ENCODE results near the gene MPZL2. TPM values are rescaled to one million over a fixed set of nuclear protein-coding genes. Genes with fewer than 3 reads are reported as not detected.

MPZL2 gene
- total RNA-seq, 1 donor from 2014 or later: 28.6 TPM

GRCh38 chr11:118283756-118284350 lies 19.8 kb upstream of the MPZL2 start:
- no peak for DNase-seq (ENCODE audit: low read depth)

DNA sequence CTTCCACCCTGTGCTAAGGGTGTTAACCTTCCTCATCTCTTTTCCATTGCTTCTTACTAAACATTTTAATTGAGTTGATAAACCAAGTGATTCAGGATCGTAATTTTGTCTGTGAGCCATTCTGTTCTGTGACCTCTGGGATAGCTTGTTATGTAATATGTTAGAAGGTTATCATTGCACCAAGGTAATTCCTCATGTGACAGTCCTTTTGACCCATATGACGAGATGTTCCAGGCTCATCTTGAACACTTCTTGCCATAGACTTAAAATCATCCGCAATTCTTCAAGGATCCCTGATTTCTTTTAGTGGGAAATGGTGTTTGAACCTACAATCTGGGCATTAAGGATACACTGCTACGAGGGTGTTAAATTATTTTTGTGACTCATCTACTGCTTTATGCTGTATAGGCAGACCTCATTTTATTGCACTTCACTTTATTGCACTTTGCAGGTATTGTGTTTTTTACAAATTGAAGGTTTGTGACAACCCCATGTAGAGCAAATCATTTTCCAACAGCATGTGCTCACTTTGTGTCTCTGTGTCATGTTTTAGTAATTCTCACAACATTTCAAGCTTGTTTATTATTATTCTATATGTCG lies 19.0 kb upstream of the MPZL2 start:
- DNase-seq (ENCODE audit: low read depth): no peak

GRCh38 chr11:118282606-118283005 lies 18.5 kb upstream of the MPZL2 start:
- DNase-seq (ENCODE audit: low read depth): no peak

- DNase-seq (ENCODE audit: low read depth): peak; percentile 33
These were observed 17.2 kb upstream of the MPZL2 start for GRCh38 chr11:118281284-118281683.

DNA sequence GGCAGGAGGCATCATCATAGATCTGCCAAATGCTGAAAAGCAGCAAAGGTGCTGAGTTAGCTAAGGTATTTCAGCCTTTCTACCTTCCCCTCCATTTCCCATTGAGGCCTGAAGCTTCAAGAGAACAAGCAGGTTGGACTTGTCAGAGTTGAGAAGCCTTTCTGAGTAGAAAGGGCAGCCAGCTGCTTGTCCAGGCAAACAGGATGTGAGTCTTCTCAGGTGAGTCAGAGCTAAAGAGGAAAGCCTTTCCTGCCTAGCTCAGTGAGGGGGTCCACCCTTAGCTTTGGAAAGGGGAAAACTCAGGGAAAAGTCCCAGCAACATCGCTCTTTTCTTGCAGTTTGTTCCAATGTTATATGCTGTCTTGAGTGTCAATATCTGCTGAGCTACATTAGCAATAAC lies 13.2 kb upstream of the MPZL2 start:
- DNase-seq (ENCODE audit: low read depth): peak; percentile 82

DNA sequence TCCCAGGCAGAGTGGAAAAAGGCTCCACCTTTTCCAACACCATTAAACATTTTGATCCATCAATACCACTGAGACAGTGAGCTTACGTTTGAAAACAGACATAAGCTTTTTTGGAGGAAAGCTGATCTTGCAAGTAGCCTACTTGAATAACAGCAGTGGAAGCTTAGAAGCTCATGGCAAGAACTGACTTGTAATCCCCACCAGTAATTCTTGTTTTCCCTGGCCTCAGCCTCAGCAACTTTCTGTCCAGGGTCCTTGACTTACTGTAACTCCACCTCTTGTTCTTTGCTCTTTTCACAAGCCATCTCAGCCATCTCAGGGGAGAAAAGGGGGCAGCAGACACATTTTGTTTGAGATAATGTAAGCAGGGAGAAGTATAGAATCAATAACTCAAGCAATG lies 12.3 kb upstream of the MPZL2 start:
- DNase-seq (ENCODE audit: low read depth): no peak

GRCh38 chr11:118275176-118275575 lies 11.1 kb upstream of the MPZL2 start:
- DNase-seq (ENCODE audit: low read depth): peak; percentile 50

GRCh38 chr11:118274186-118274585 lies 10.1 kb upstream of the MPZL2 start:
- peak; percentile 82 for DNase-seq (ENCODE audit: low read depth)

DNA sequence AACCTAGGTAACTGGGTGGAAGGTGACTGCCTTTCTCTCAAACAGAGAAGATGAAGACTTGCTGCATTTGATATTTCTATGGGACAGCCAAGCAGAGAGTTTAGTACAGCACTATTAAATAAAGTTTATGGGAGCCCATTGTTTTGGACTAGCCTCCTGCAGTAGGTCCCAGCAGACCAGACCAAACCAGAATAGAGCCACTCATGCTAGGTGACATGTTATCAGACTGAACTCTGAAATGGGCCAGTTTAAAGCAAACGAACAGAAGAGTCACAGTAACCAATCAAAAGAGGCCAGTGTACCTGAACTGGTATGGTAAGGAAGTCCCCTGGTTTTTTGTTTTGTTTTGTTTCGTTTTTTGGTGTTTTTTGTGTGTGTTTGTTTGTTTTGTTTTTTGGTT lies 7.9 kb upstream of the MPZL2 start:
- no peak for DNase-seq (ENCODE audit: low read depth)

DNA sequence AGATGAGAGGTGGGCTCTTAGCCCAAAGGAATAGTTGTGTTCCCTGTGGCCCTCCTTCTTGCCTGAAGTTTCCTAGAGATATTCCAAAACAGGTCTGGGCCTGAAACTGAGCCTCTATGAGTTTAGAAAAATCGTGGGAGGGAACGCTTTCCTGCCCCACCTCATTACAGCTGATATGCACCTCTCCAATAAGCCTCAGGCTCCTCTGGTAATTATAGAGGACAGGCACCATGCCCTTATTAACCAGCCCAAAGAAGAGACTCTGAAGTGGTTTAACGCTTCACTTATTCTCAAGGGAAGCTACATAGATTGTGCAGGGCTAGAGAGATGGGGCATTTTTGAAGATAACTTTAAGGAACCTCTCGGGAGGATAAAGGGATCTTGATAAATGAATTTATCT lies 3.4 kb upstream of the MPZL2 start:
- DNase-seq (ENCODE audit: low read depth): no peak

- DNase-seq (ENCODE audit: low read depth): peak; percentile 65
These were observed 1.9 kb upstream of the MPZL2 start for GRCh38 chr11:118265954-118266353.

- DNase-seq (ENCODE audit: low read depth): peak; percentile 67
These were observed 720 bp upstream of the MPZL2 start for GRCh38 chr11:118264569-118265465.

DNA sequence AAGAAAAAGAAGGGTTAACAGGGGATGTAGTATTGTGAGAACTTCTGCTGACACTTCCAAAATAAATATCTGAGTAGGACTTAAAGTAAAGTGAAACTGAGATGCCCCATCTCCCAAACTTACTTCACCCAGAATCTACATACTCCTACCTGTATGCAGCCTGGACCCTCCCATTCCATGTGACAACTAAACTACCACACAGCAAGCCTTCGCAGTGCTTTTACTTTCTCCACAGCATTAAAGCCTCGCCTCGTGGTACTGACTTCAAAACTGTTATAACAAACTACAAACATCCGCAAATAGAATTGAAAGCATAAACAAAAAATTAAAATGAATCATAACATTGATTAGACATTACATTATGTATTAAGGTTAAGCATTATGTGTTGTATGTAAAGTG lies 985 bp downstream of the MPZL2 start:
- DNase-seq (ENCODE audit: low read depth): no peak

DNA sequence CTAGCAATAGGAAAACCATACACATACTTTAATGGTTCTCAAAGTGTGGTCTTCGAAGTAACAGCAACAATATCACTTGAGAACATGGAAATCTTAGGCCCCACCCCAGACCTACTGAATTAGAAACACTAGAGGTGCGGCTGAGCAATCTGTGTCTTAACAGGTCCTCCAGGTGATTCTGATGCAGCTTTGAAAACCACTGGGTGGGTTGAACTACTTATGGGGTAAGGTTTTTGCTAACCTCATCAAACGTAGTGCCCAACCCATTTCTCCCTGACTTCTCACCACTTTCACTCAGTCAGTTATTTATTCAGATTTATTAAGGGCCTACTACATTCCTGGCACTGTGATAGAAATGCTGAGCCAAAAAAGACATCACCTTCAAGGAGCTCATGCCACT lies 3.7 kb downstream of the MPZL2 start:
- DNase-seq (ENCODE audit: low read depth): no peak

DNA sequence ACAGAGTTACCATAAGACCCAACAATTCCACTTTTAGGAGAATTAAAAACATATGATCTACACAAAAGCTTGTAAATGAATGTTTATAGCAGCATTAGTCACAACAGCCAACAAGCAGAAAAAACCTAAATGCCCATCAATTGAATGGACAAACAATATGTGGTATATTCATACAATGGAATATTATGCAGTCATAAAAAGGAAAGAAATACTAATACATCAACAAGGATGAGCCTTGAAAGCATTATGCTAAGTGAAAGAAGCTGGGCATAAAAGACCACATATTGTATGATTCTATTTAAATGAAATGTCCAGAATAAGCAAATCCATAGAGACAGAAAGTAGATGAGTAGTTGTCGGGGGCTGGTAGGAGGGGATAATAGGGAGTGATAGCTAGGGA lies 5.0 kb downstream of the MPZL2 start:
- DNase-seq (ENCODE audit: low read depth): no peak

DNA sequence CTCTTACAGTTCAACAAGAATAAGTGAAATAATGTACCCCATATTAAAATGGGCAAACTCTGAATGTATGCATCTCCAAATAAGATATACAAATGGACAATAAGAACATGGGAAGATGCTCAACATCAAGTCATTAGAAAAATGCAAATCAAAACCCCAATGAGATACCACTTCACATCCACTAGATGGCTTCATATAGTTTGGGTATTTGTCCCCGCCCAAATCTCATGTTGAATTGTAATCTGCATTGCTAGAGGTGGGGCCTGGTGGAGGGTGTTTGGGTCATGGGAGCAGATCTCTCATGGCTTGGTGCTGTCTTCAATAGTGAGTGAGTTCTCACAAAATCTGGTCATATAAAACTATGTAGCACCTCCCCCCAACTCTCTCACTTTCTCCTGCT lies 5.7 kb downstream of the MPZL2 start:
- DNase-seq (ENCODE audit: low read depth): no peak

DNA sequence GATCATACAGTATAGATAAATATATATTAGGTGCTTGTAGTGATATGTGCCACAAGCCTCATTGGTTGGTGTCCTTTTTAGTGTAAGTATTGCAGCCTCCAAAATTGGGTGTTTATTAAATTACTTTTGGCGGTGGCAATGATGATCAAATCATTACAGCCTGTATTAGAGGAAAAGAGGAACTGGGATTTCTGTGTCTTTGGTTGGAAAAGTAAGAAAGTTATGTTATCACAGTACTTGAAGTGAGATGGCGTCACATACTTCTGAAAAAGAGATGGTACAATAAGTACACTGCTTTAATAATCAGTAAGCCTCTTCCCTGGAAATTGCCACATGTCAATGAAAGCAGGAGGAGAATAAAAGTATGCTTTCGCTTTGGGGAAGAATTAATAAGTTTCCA lies 11.4 kb downstream of the MPZL2 start:
- DNase-seq (ENCODE audit: low read depth): no peak

GRCh38 chr11:118251858-118252652 lies 12.0 kb downstream of the MPZL2 start, which contains the start of gene MPZL3:
TSS of gene MPZL3 (minus strand) at chr11:118252365. CDS start at chr11:118252294, 71 bp downstream.
- peak; percentile 91 for DNase-seq (ENCODE audit: low read depth)

DNA sequence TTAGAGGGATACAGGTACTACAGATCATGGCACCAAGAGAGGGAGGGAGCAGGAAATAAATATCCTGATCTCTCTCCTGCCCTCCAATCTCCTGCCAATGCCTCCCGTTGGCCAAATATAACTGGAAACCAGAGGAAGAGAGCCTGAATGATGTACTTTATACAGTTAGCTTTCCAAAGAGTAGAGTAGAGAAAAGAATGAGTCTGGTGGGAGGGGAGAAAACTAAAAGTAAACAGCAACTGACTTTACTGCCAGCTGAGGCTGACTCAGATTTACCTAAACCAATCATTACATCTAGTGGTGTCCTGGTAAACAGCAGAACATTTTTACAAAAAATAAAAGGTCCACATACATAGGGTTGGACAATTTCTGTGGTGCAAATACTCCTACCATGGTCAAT lies 17.1 kb downstream of the MPZL2 start:
- DNase-seq (ENCODE audit: low read depth): peak; percentile 58

GRCh38 chr11:118245936-118246562 lies 18.0 kb downstream of the MPZL2 start:
- DNase-seq (ENCODE audit: low read depth): no peak

DNA sequence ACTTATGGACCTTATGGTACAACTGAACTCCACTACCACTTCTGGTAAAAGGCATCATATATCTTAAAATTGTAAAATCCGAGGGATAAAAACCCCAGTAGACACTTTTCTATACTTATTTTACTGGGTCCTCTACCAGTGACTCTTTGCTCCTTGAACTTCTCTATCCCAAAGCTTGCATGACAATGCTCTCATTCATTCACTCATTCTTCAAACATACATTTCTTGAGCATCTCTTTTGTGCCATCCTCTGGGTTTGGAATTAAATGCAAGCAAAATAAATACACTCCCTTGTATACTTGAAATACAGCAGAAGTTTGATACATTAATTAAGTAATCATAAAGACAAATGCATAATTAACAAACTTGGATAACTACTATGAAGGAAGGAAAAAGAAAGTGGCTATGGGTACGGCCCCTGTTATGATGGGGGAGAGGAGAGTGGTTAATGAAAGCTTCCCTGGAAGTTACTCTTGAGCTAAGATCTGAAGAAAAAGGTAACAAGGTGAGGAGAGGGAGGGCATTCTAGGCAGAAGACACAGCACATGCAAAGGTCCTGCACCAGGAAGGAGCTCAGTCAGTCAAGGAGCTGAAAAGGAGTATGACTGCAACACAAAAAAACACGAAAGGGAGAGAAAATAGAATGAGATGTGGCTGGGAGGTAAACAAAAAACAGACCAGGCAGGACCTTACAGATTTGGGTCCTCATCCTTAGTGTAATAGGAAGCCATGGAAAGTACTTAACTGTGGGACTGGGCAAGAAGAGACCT lies 19.9 kb downstream of the MPZL2 start:
- DNase-seq (ENCODE audit: low read depth): no peak

Data from renal cortical epithelial cell (primary cell).